HepG2 (cell line): ENCODE measurements around the gene CENPM. TPM values are rescaled to one million over a fixed set of nuclear protein-coding genes. Genes with fewer than 3 reads are reported as not detected.
A peak's percentile ranks its signal among the peaks of the same experiment; 100 is the strongest.

ENCODE experiments used
- ATAC-seq: fragments of 200-7000 bp; cut with Tn5 transposase; 3 replicates; pipeline ENCODE4 v1.9.1; 2020; ENCODE audit warnings: mild to moderate bottlenecking, moderate library complexity
- BruUV-seq: library from RNA; stranded (reverse); fragments of 400-500 nt; replicated peaks from 2 replicates; lab custom pipeline; 2021; lab: Mats Ljungman, UMichigan
- CTCF ChIA-PET: fragments of 300-600 bp; formaldehyde crosslinking; extraction: SDS; loops from one replicate; lab custom pipeline; 2021; ENCODE audit warnings: low total read pairs, inconsistent platforms, low intra/inter-chr PET ratio; lab: Yijun Ruan, JAX
- POLR2A ChIA-PET: fragments of 350-600 bp; sonication (Branson Sonifier 250); formaldehyde crosslinking; loops from one replicate; lab custom pipeline; 2020; ENCODE audit warnings: antibody characterized with exemption, inconsistent platforms; lab: Yijun Ruan, JAX
- DNase-seq: peaks from one replicate; pipeline ENCODE4 v3.0.0-alpha.2; 2015; ENCODE audit warnings: low spot score
- FAIRE-seq: peaks from 3 replicates; lab custom pipeline; 2011; peaks lifted over from hg19 to GRCh38; lab: Jason Lieb, UNC
- H2AFZ ChIP-seq: one replicate; pipeline ENCODE4 v1.6.1; 2011; ENCODE audit warnings: low read length, inconsistent platforms
- H3K27ac ChIP-seq: fragments of 300-600 bp; 3 replicates; pipeline ENCODE4 v1.8.0; 2011; ENCODE audit warnings: mixed run types, mild to moderate bottlenecking, mixed read lengths, low read length, inconsistent platforms; ENCODE audit not compliant: insufficient read depth; ENCODE audit errors: extremely low read length
- H3K27me3 ChIP-seq, 2 experiments: fragments of 200-600 bp in 1 of 2; 2 replicates in 1 of 2; 3 replicates in 1 of 2; pipeline versions ENCODE4 v1.6.0 to v1.8.0; 2011; ENCODE audit warnings: low read length in 2 of 2, mild to moderate bottlenecking in 2 of 2, moderate library complexity in 2 of 2, inconsistent platforms in 1 of 2; ENCODE audit not compliant: insufficient read depth in 2 of 2, control insufficient read depth in 1 of 2
- H3K36me3 ChIP-seq, 2 experiments: fragments of 200-600 bp in 1 of 2; replicated peaks in 1 of 2; 2 replicates in 1 of 2; 3 replicates in 1 of 2; pipeline versions ENCODE4 v1.5.1 to v1.8.0; 2011; ENCODE audit warnings: low read length in 2 of 2, inconsistent platforms in 1 of 2; ENCODE audit not compliant: insufficient read depth in 2 of 2, control insufficient read depth in 1 of 2
- H3K4me1 ChIP-seq: 2 replicates; pipeline ENCODE4 v1.5.1; 2012; ENCODE audit warnings: low read length, inconsistent platforms; ENCODE audit not compliant: insufficient read depth
- H3K4me2 ChIP-seq: 2 replicates; pipeline ENCODE4 v1.6.0; 2011; ENCODE audit warnings: low read depth, low read length, inconsistent platforms
- H3K4me3 ChIP-seq, 3 experiments: fragments of 200-600 bp in 1 of 3; sonication (generic), shearing (Covaris generic) in 1 of 3; replicated peaks in 1 of 3; 2 replicates each; pipeline ENCODE4 v1.5.1; 2011 to 2016; ENCODE audit warnings: low read length in 3 of 3, inconsistent platforms in 2 of 3, low read depth in 2 of 3, mild to moderate bottlenecking in 2 of 3, control low read depth in 1 of 3, mixed read lengths in 1 of 3; ENCODE audit not compliant: insufficient read depth in 1 of 3
- H3K79me2 ChIP-seq: one replicate; pipeline ENCODE4 v1.6.1; 2011; ENCODE audit warnings: low read length, inconsistent platforms; ENCODE audit not compliant: insufficient read depth
- H3K9ac ChIP-seq: 2 replicates; pipeline ENCODE4 v1.6.0; 2011; ENCODE audit warnings: mild to moderate bottlenecking, low read depth, low read length, inconsistent platforms; ENCODE audit not compliant: insufficient read depth
- H3K9me3 ChIP-seq: 2 replicates; pipeline ENCODE4 v1.5.1; 2012; ENCODE audit warnings: mild to moderate bottlenecking, low read length
- H4K20me1 ChIP-seq: 2 replicates; pipeline ENCODE4 v1.6.0; 2011; ENCODE audit warnings: inconsistent platforms, mild to moderate bottlenecking, low read length, moderate library complexity; ENCODE audit not compliant: insufficient read depth
- MAZ ChIP-seq, 2 experiments: sonication (generic) in 1 of 2; formaldehyde crosslinking in 1 of 2; IDR thresholded peaks; 2 replicates each; pipeline versions ENCODE4 v1.5.0 to v1.6.1; 2012 to 2020; ENCODE audit warnings: low read depth in 2 of 2, mild to moderate bottlenecking in 2 of 2, borderline replicate concordance in 1 of 2, improper control_type of control experiment in 1 of 2, low read length in 1 of 2, missing genetic modification reagents in 1 of 2, moderate library complexity in 1 of 2
- RBM22 ChIP-seq: fragments of 200-400 bp; formaldehyde crosslinking; optimal IDR thresholded peaks from 2 replicates; pipeline ENCODE3; 2017; ENCODE audit warnings: mild to moderate bottlenecking, low read length, moderate library complexity
- REXO4 ChIP-seq: sonication (generic); formaldehyde crosslinking; IDR thresholded peaks from 2 replicates; pipeline ENCODE4 v1.8.0; 2022; ENCODE audit warnings: missing genetic modification reagents, mild to moderate bottlenecking, borderline replicate concordance
- TOE1 ChIP-seq: sonication (generic); formaldehyde crosslinking; IDR thresholded peaks from 2 replicates; pipeline ENCODE4 v1.4.0; 2020; ENCODE audit warnings: mild to moderate bottlenecking, missing genetic modification reagents
- ZFP90 ChIP-seq: sonication (generic); formaldehyde crosslinking; IDR thresholded peaks from 2 replicates; pipeline ENCODE4 v1.8.0; 2022; ENCODE audit warnings: missing genetic modification reagents, mild to moderate bottlenecking, inconsistent platforms, borderline replicate concordance
- ZNF292 ChIP-seq: sonication (generic); formaldehyde crosslinking; IDR thresholded peaks from 2 replicates; pipeline ENCODE4 v1.8.1; 2022; ENCODE audit warnings: mild to moderate bottlenecking, low read depth, missing genetic modification reagents, borderline replicate concordance
- WGBS: methylation state at CpG from one replicate; pipeline ENCODE4 v1.1.6; 2017; ENCODE audit warnings: low lambda C conversion rate; 5-methylcytosine and 5-hydroxymethylcytosine counted together
- in situ Hi-C: cut with HindIII; loops from 2 replicates; pipeline ENCODE4 v1.10.0; 2017; ENCODE audit warnings: low pct_unique_long_range_greater_than_20kb; ENCODE audit not compliant: extremely low pct_ligation_motif_present
- intact Hi-C: fragments of 100-400 bp; cut with micrococcal nuclease; formaldehyde crosslinking; loops from one replicate; pipeline ENCODE4 v1.10.0; 2022; ENCODE audit not compliant: unreplicated experiment
- polyA plus RNA-seq, 8 experiments: library from polyadenylated mRNA; depleted of rRNA in 3 of 8; stranded (reverse) in 7 of 8; unstranded in 1 of 8; fragments of >200 nt; fragmentation: Illumina TruSeq in 4 of 8; extraction: Trizol in 4 of 8; gene quantifications; 2 replicates each; pipeline versions ENCODE4 v1.2.1 to v1.2.3, GENCODE V29; 2011 to 2016; ENCODE audit warnings: low read depth in 4 of 8, missing spikeins in 1 of 8, mixed read lengths in 1 of 8; ENCODE audit not compliant: insufficient read depth in 1 of 8
- total RNA-seq, 5 experiments: library from RNA; depleted of rRNA; stranded (reverse); fragments of >200 nt; fragmentation: Illumina TruSeq; extraction: Trizol; gene quantifications; 2 replicates each; pipeline ENCODE4 v1.2.3, GENCODE V29; 2016; ENCODE audit warnings: low read depth in 1 of 5
- TF ChIP-seq, protein P1 (sequence below): sonication (generic); formaldehyde crosslinking; IDR thresholded peaks from 2 replicates; pipeline ENCODE4 v1.4.0; 2020; ENCODE audit warnings: mild to moderate bottlenecking, missing genetic modification reagents, borderline replicate concordance

Gene CENPM
- total and polyA plus RNA-seq, 2 of the 13 experiments (the other 11 are each of a cell fraction or from before 2014, with no cell fraction given): 11.2 to 37.3 TPM

- Histone ChIP-seq H3K27ac (no peak overlapping the region), H3K9me3 (no peaks in the 10 kb centered on the region), H3K79me2 (no peaks in the 10 kb centered on the region), H3K4me1 (no peaks in the 10 kb centered on the region), H3K4me2 (no peak overlapping the region), H3K36me3 (peaks cover 45 to 78% of the 10 kb centered on the region in 2 experiments), H4K20me1 (peaks cover 8% of the 10 kb centered on the region; the same call in 1 of the 2 replicates), H3K27me3 (no peaks in the 10 kb centered on the region), H3K4me3 (no peak overlapping the region), H2AFZ (no peak overlapping the region), H3K9ac (no peak overlapping the region)
- in situ Hi-C loops: no loop called here
- WGBS: 94% methylated on average over 7 of the region's 7 CpGs
- POLR2A ChIA-PET: no interaction called here
- CTCF ChIA-PET: no interaction called here
- TSS peak; percentile 16 for BruUV-seq
- intact Hi-C loops: no loop called here
- DNase-seq (no peak), ATAC-seq (no peak), FAIRE-seq (no peak)
- TF ChIP-seq, protein P1, sequence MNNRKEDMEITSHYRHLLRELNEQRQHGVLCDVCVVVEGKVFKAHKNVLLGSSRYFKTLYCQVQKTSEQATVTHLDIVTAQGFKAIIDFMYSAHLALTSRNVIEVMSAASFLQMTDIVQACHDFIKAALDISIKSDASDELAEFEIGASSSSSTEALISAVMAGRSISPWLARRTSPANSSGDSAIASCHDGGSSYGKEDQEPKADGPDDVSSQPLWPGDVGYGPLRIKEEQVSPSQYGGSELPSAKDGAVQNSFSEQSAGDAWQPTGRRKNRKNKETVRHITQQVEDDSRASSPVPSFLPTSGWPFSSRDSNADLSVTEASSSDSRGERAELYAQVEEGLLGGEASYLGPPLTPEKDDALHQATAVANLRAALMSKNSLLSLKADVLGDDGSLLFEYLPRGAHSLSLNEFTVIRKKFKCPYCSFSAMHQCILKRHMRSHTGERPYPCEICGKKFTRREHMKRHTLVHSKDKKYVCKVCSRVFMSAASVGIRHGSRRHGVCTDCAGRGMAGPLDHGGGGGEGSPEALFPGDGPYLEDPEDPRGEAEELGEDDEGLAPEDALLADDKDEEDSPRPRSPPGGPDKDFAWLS (CRISPR knock-in tag): no peak
- no peak for TF ChIP-seq ZNF292
- TF ChIP-seq RBM22: peak; percentile 9
- TF ChIP-seq REXO4 (CRISPR knock-in tag): no peak
- no peak for TF ChIP-seq MAZ (IDR thresholded peaks at IDR 0.05; ENCODE audit: borderline replicate concordance, low read depth, low read length)
- TF ChIP-seq MAZ (CRISPR knock-in tag; IDR thresholded peaks at IDR 0.05; ENCODE audit: low read depth): no peak
- no peak for TF ChIP-seq TOE1 (CRISPR knock-in tag)
- no peak for TF ChIP-seq ZFP90
Observed at GRCh38 chr22:41902016-41902415, 44.9 kb downstream of the CENPM start.
